GM06990 (cell line): ENCODE measurements around the gene MORN5.

Source experiments
- DNase-seq: peaks from one replicate; pipeline ENCODE4 v3.0.0-alpha.2; 2011; ENCODE audit not compliant: insufficient read length; ENCODE audit errors: extremely low read depth
- H3K27me3 ChIP-seq: replicated peaks from 2 replicates; pipeline ENCODE4 v1.6.0; 2011; ENCODE audit warnings: low read length; ENCODE audit not compliant: control insufficient read depth, insufficient read depth
- H3K36me3 ChIP-seq: 2 replicates; pipeline ENCODE4 v1.5.1; 2011; ENCODE audit warnings: low read length; ENCODE audit not compliant: control insufficient read depth, insufficient read depth
- H3K4me3 ChIP-seq: replicated peaks from 2 replicates; pipeline ENCODE4 v1.5.1; 2011; ENCODE audit warnings: low read depth, mild to moderate bottlenecking, control low read depth, low read length
- CTCF ChIP-seq: IDR thresholded peaks from 2 replicates; pipeline ENCODE4 v1.5.1; 2011; ENCODE audit warnings: low read length, control low read depth, mild to moderate bottlenecking, inconsistent platforms; ENCODE audit not compliant: insufficient read depth, poor library complexity, severe bottlenecking

Gene MORN5

GRCh38 chr9:122228191-122228567 lies 68.5 kb downstream of the MORN5 start:
- H3K27me3 ChIP-seq: no peaks in the 10 kb centered on the region; the same call in none of the 2 replicates
- no peak for TF ChIP-seq CTCF

DNA sequence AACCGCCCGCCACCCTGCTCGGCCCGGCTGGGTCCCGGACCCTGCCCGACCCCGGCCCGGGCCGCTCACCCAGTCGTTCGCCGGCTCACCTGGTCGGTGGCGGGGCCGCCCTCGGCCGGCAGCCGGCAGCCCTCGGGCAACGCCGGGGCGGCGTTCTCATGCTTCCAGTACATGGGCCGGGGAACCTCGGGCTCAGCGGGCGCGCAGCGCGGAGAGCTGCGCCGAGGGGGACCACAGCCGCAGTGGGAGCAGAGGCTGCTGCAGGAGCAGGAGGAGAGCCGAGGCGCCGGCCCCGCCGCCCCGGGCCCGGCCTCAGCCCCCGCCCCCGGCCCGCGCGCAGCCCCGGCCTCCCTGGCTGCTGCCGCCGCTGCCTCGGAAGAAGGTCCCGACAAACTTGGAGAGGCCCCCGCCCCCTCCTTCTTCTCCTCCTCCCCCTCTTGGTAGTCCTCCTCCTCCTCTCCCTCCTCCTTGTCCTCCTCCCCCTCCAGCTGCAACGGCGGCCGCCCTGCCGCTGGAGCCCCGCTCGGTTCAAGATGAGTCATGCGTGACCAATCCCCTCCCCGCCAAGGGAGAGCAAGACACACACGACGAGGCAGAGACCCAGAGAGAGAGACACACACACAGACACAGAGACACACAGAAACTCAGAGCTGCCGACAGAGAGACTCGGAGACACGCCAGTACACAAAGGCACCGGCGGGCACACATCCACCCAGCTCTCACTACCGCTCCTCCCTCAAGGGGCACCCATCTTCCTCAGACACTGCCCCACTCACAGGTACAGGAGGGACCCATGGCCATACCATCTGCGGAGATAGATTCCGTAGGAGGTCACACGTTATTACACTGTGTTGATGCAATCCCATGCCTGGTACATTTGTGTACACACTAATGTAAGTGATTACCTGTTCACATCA lies 69.1 kb downstream of the MORN5 start, which contains the start of gene LHX6:
TSS of gene LHX6 (minus strand) at position 390 of the 917 bp plus-strand sequence. CDS start at position 173, 217 bp downstream.
- no peaks in the 10 kb centered on the region; the same call in none of the 2 replicates for H3K27me3 ChIP-seq
- DNase-seq: no peak
- TF ChIP-seq CTCF: no peak
- H3K36me3 ChIP-seq: no peaks in the 10 kb centered on the region
- H3K4me3 ChIP-seq: no peak within 1 kb of the TSS; the same call in 1 of the 2 replicates

More at GRCh38 chr9:122228191-122228567, 68.5 kb downstream of the MORN5 start:
- no peak for DNase-seq
- Histone ChIP-seq H3K36me3 (no peaks in the 10 kb centered on the region), H3K4me3 (no peak overlapping the region; the same call in 1 of the 2 replicates)

DNA sequence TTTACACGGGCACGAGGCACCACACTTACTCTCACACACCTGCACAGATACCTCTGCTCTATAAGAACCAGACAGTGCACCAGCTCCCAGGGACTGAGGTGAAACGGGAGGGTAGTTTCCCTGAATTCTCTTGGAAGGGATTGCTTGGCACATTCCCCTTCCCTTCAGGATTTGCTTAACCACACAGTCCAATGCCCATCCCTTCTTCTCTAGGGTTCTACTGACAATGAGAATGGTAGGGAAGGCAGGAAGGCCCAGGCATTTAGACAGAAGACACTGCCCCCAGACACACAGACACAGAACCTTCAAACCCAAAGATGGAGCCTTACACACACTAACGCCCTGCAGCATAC lies 69.8 kb downstream of the MORN5 start:
- Histone ChIP-seq H3K36me3 (no peaks in the 10 kb centered on the region), H3K27me3 (no peaks in the 10 kb centered on the region; the same call in none of the 2 replicates), H3K4me3 (no peak overlapping the region)
- no peak for DNase-seq
- TF ChIP-seq CTCF: no peak

DNA sequence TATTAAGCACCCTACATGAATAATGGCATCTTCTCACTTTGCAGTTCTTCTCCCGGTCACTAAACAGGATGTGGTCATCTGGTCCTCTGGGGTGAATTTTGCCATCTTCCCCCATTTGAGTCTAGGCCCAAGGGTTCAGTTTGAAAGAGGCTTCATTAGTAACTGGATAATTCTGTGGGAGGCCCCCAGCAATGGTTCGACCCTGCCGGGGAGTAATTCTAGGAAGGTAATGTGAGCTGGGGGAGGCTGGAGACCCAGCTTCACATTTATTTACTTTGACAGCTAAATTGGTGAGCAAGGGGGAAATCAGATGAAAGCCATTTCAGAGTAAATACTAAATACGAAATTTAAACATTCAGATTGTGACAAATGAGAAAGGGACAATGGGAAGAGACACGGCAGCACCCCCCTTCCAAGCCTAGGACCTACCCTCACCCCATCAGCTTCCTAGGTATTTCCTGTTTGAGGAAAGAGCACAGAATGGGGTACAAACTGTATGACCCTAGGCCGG lies 73.1 kb downstream of the MORN5 start:
- TF ChIP-seq CTCF: no peak
- Histone ChIP-seq H3K4me3 (no peak overlapping the region), H3K27me3 (no peaks in the 10 kb centered on the region; the same call in none of the 2 replicates), H3K36me3 (no peaks in the 10 kb centered on the region)
- DNase-seq: no peak

DNA sequence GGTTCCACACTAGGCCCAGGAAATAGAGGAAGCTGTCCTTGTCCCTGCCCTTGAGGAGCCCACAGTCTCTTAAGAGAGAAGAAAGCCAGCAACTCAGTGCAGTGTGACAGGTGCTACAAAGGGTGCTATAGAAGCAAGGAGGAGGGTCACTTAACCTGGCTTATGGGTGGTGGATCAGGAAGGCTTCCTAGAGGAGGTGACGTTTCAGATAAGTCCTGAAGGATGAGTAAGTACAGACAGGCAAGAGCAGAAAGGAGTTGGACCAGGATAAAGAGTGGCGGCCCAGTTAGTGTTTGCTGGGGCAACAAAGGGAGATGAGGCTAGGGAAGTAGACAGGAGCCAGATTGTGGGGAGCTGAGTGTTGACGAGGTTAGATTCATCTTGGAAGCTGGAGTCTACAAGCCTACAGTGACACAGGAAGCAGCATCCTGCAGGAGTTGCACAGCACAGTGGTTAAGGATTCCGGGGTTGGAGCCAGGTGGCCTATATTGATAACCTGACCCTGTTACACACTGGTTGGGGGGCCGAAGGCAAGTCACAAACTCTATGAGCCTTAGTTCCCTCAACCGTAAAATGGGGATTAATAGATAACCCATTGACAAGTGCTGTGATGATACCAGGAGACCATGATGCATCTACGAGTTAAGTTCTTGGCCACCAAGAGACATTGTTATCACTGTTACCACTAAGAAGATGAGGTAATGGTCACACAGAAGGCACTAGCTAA lies 74.5 kb downstream of the MORN5 start:
- Histone ChIP-seq H3K27me3 (no peaks in the 10 kb centered on the region; the same call in none of the 2 replicates), H3K36me3 (no peaks in the 10 kb centered on the region), H3K4me3 (no peak overlapping the region)
- no peak for DNase-seq
- TF ChIP-seq CTCF: no peak
